CD14-positive monocyte (primary cell): Measurements from ENCODE around the gene LYPD1. TPM values are rescaled to one million over a fixed set of nuclear protein-coding genes. Genes with fewer than 3 reads are reported as not detected.

Source experiments
- DNase-seq, 3 donors: peaks; one replicate each; pipeline ENCODE4 v3.0.0-alpha.2; 2011 to 2022
- H2AFZ ChIP-seq: 2 replicates; pipeline ENCODE4 v1.6.0; 2012; ENCODE audit warnings: mild to moderate bottlenecking, low read depth, low read length, inconsistent platforms; ENCODE audit not compliant: insufficient read depth, poor library complexity, severe bottlenecking
- H3K27ac ChIP-seq, 2 donors: 1 replicate in 1 of 2; 2 replicates in 1 of 2; pipeline ENCODE4 v1.5.1; 2012 to 2013; ENCODE audit warnings: low read length in 2 of 2, control low read depth in 1 of 2, inconsistent platforms in 1 of 2, low read depth in 1 of 2, mild to moderate bottlenecking in 1 of 2
- H3K27me3 ChIP-seq, 2 donors: one replicate each; pipeline versions ENCODE4 v1.6.0 to v1.6.1; 2011 to 2013; ENCODE audit warnings: low read length in 2 of 2; ENCODE audit not compliant: control insufficient read depth in 2 of 2, insufficient read depth in 2 of 2
- H3K36me3 ChIP-seq, 2 donors: replicated peaks in 1 of 2; 1 replicate in 1 of 2; 2 replicates in 1 of 2; pipeline versions ENCODE4 v1.5.1 to v1.6.1; 2012 to 2013; ENCODE audit warnings: low read length in 2 of 2, control low read depth in 1 of 2, inconsistent platforms in 1 of 2, mild to moderate bottlenecking in 1 of 2; ENCODE audit not compliant: insufficient read depth in 2 of 2, control insufficient read depth in 1 of 2
- H3K4me1 ChIP-seq, 2 donors: 1 replicate in 1 of 2; 2 replicates in 1 of 2; pipeline versions ENCODE4 v1.5.1 to v1.6.1; 2012 to 2013; ENCODE audit warnings: low read length in 2 of 2, control low read depth in 1 of 2, inconsistent platforms in 1 of 2, mild to moderate bottlenecking in 1 of 2, moderate library complexity in 1 of 2; ENCODE audit not compliant: insufficient read depth in 2 of 2, control insufficient read depth in 1 of 2
- H3K4me2 ChIP-seq: replicated peaks from 2 replicates; pipeline ENCODE3; 2012; ENCODE audit warnings: low read length, moderate library complexity, mild to moderate bottlenecking; ENCODE audit not compliant: poor library complexity, severe bottlenecking; ENCODE audit errors: extremely low read depth
- H3K4me3 ChIP-seq, 3 experiments: fragments of 200-600 bp in 1 of 3; sonication (generic) in 1 of 3; replicated peaks in 1 of 3; 1 replicate in 2 of 3; 2 replicates in 1 of 3; pipeline ENCODE4 v1.5.1; 2011 to 2013; ENCODE audit warnings: low read length in 3 of 3, mild to moderate bottlenecking in 3 of 3, control low read depth in 2 of 3, low read depth in 2 of 3, inconsistent platforms in 1 of 3, moderate library complexity in 1 of 3
- H3K79me2 ChIP-seq: 2 replicates; pipeline ENCODE4 v1.6.0; 2012; ENCODE audit warnings: mild to moderate bottlenecking, control low read depth, inconsistent platforms, low read length, moderate library complexity; ENCODE audit not compliant: insufficient read depth
- H3K9ac ChIP-seq: 2 replicates; pipeline ENCODE4 v1.6.0; 2017; ENCODE audit warnings: low read length, mild to moderate bottlenecking; ENCODE audit not compliant: insufficient read depth, poor library complexity, severe bottlenecking
- H3K9me3 ChIP-seq, 2 donors: replicated peaks in 1 of 2; 1 replicate in 1 of 2; 2 replicates in 1 of 2; pipeline versions ENCODE4 v1.5.1 to v1.6.1; 2012 to 2013; ENCODE audit warnings: low read length in 2 of 2, control low read depth in 1 of 2; ENCODE audit not compliant: control insufficient read depth in 1 of 2, insufficient read depth in 1 of 2
- H4K20me1 ChIP-seq: 2 replicates; pipeline ENCODE4 v1.6.0; 2012; ENCODE audit warnings: mild to moderate bottlenecking, low read length, control low read depth, moderate library complexity; ENCODE audit not compliant: insufficient read depth
- H3K27ac Mint-ChIP-seq, 7 donors: one replicate each; pipeline ENCODE4 v1.8.0; 2020; ENCODE audit warnings: mild to moderate bottlenecking in 7 of 7, mixed read lengths in 7 of 7, moderate library complexity in 6 of 7, inconsistent platforms in 2 of 7
- H3K27me3 Mint-ChIP-seq, 3 donors: one replicate each; pipeline ENCODE4 v1.8.0; 2021 to 2022; ENCODE audit warnings: low read depth in 3 of 3, mild to moderate bottlenecking in 3 of 3, mixed read lengths in 3 of 3, moderate library complexity in 3 of 3, inconsistent platforms in 1 of 3
- H3K36me3 Mint-ChIP-seq, 2 donors: one replicate each; pipeline ENCODE4 v1.8.0; 2020; ENCODE audit warnings: mixed read lengths in 2 of 2, inconsistent platforms in 1 of 2, mild to moderate bottlenecking in 1 of 2
- H3K4me1 Mint-ChIP-seq: one replicate; pipeline ENCODE4 v1.8.0; 2020; ENCODE audit warnings: mild to moderate bottlenecking, mixed read lengths
- H3K4me3 Mint-ChIP-seq, 2 donors: one replicate each; pipeline ENCODE4 v1.8.0; 2020; ENCODE audit warnings: mild to moderate bottlenecking in 2 of 2, mixed read lengths in 2 of 2, moderate library complexity in 1 of 2
- H3K9me3 Mint-ChIP-seq, 7 donors: one replicate each; pipeline ENCODE4 v1.8.0; 2020 to 2022; ENCODE audit warnings: mixed read lengths in 7 of 7, mild to moderate bottlenecking in 6 of 7, moderate library complexity in 6 of 7, inconsistent platforms in 2 of 7
- CTCF ChIP-seq: fragments of 200-600 bp; IDR thresholded peaks from one replicate; pipeline ENCODE4 v1.8.0; 2022; ENCODE audit warnings: antibody characterized with exemption, mild to moderate bottlenecking
- WGBS: methylation state at CpG from one replicate; pipeline ENCODE4 v1.1.5; 2013; ENCODE audit warnings: missing lambda C conversion rate; ENCODE audit not compliant: insufficient coverage; 5-methylcytosine and 5-hydroxymethylcytosine counted together
- intact Hi-C, 2 donors: fragments of 100-400 bp; cut with micrococcal nuclease; formaldehyde crosslinking; loops; one replicate each; pipeline versions ENCODE4 v1.15.0 to v1.15.1; 2023
- polyA plus RNA-seq, 3 donors: library from polyadenylated mRNA; depleted of rRNA in 1 of 3; unstranded in 2 of 3; stranded (reverse) in 1 of 3; fragments of 300-500 nt in 2 of 3; fragments of >200 nt in 1 of 3; fragmentation: Illumina TruSeq in 2 of 3; gene quantifications; 1 replicate in 2 of 3; 2 replicates in 1 of 3; pipeline ENCODE4 v1.2.3, GENCODE V29; 2012 to 2021

LYPD1 gene
- polyA plus RNA-seq, 3 donors, result not detected

GRCh38 chr2:132664096-132664495 lies 5.9 kb downstream of the LYPD1 start:
- no CpG with 5 or more reads among the region's 2 CpGs for WGBS
- Histone ChIP-seq H3K79me2 (no peaks in the 10 kb centered on the region), H3K9me3 (peaks cover 0 to 9% of the 10 kb centered on the region in 2 donors), H3K4me1 (no peaks in the 10 kb centered on the region), H4K20me1 (no peaks in the 10 kb centered on the region), H3K4me2 (no peak overlapping the region), H3K9ac (no peak overlapping the region), H3K27ac (no peak overlapping the region), H3K4me3 (no peak overlapping the region), H2AFZ (no peak overlapping the region), H3K36me3 (no peaks in the 10 kb centered on the region), H3K27me3 (peaks cover 30 to 39% of the 10 kb centered on the region in 2 donors)
- H3K27ac Mint-ChIP-seq, result no peak overlapping the region
- no peak for TF ChIP-seq CTCF
- no peak overlapping the region for H3K4me3 Mint-ChIP-seq
- intact Hi-C loops, result no loop called here
- DNase-seq, result no peak
- H3K27me3 Mint-ChIP-seq, result peaks cover 28 to 42% (median 30%) of the 10 kb centered on the region in 3 donors
- peaks cover 0 to 8% (median 2%) of the 10 kb centered on the region in 7 donors for H3K9me3 Mint-ChIP-seq
- no peaks in the 10 kb centered on the region for H3K4me1 Mint-ChIP-seq
- H3K36me3 Mint-ChIP-seq, result peaks cover 0 to 2% of the 10 kb centered on the region in 2 donors

- 100% methylated on average over 1 of the region's 3 CpGs for WGBS
- no peaks in the 10 kb centered on the region for H3K4me1 Mint-ChIP-seq
- Histone ChIP-seq H3K4me3 (no peak overlapping the region), H4K20me1 (no peaks in the 10 kb centered on the region), H3K27me3 (peaks cover 16 to 25% of the 10 kb centered on the region in 2 donors), H3K4me1 (no peaks in the 10 kb centered on the region), H3K36me3 (no peaks in the 10 kb centered on the region), H2AFZ (no peak overlapping the region), H3K9ac (no peak overlapping the region), H3K9me3 (no peaks in the 10 kb centered on the region), H3K79me2 (no peaks in the 10 kb centered on the region), H3K4me2 (no peak overlapping the region), H3K27ac (no peak overlapping the region)
- H3K9me3 Mint-ChIP-seq, result peaks cover 0 to 3% (median 0%) of the 10 kb centered on the region in 7 donors
- H3K27ac Mint-ChIP-seq, result no peak overlapping the region
- peaks cover 16 to 28% (median 19%) of the 10 kb centered on the region in 3 donors for H3K27me3 Mint-ChIP-seq
- no peak for DNase-seq
- no peaks in the 10 kb centered on the region for H3K36me3 Mint-ChIP-seq
- intact Hi-C loops, result no loop called here
- TF ChIP-seq CTCF, result no peak
- no peak overlapping the region for H3K4me3 Mint-ChIP-seq
Measured at GRCh38 chr2:132662732-132663131, 7.3 kb downstream of the LYPD1 start.
